Small intestine (tissue), 7 donors: ENCODE results near the gene NAP1L1. TPM values are rescaled to one million over a fixed set of nuclear protein-coding genes. Genes with fewer than 3 reads are reported as not detected.

Experiments
- DNase-seq, 2 donors: peaks; one replicate each; pipeline versions ENCODE4 v3.0.0 to v3.0.0-alpha.2; 2013
- FAIRE-seq: peaks from 2 replicates; lab custom pipeline; 2012; peaks lifted over from hg19 to GRCh38; lab: Jason Lieb, UNC
- H3K27ac ChIP-seq, 3 donors: one replicate each; pipeline ENCODE4 v1.5.1; 2013; ENCODE audit warnings: low read length in 2 of 3, mild to moderate bottlenecking in 2 of 3, control low read depth in 1 of 3, inconsistent platforms in 1 of 3, low read depth in 1 of 3, moderate library complexity in 1 of 3
- H3K27me3 ChIP-seq, 3 donors: one replicate each; pipeline ENCODE4 v1.6.1; 2013; ENCODE audit warnings: low read length in 3 of 3, inconsistent platforms in 1 of 3; ENCODE audit not compliant: control insufficient read depth in 3 of 3, insufficient read depth in 3 of 3
- H3K36me3 ChIP-seq, 3 donors: one replicate each; pipeline ENCODE4 v1.6.1; 2013; ENCODE audit warnings: low read length in 3 of 3, inconsistent platforms in 1 of 3, low read depth in 1 of 3, mild to moderate bottlenecking in 1 of 3, moderate library complexity in 1 of 3; ENCODE audit not compliant: control insufficient read depth in 3 of 3, insufficient read depth in 2 of 3
- H3K4me1 ChIP-seq, 3 donors: one replicate each; pipeline ENCODE4 v1.6.1; 2013; ENCODE audit warnings: low read length in 2 of 3, inconsistent platforms in 1 of 3, low read depth in 1 of 3, mild to moderate bottlenecking in 1 of 3, moderate library complexity in 1 of 3; ENCODE audit not compliant: control insufficient read depth in 3 of 3, insufficient read depth in 2 of 3
- H3K4me3 ChIP-seq, 3 donors: one replicate each; pipeline ENCODE4 v1.5.1; 2013; ENCODE audit warnings: low read length in 3 of 3, control low read depth in 1 of 3, inconsistent platforms in 1 of 3, low read depth in 1 of 3, mild to moderate bottlenecking in 1 of 3, moderate library complexity in 1 of 3
- H3K9me3 ChIP-seq, 2 donors: one replicate each; pipeline ENCODE4 v1.6.1; 2013; ENCODE audit warnings: low read depth in 1 of 2, low read length in 1 of 2; ENCODE audit not compliant: control insufficient read depth in 2 of 2, insufficient read depth in 1 of 2
- WGBS, 3 donors: extraction: QIAGEN DNeasy Blood & Tissue Kit; methylation state at CpG; one replicate each; pipeline ENCODE4 v1.1.7; 2013; 5-methylcytosine and 5-hydroxymethylcytosine counted together
- polyA plus RNA-seq, 4 donors: library from polyadenylated mRNA; stranded (reverse) in 3 of 4; unstranded in 1 of 4; fragments of 200-250 nt in 3 of 4; fragments of 120-200 nt in 1 of 4; gene quantifications; one replicate each; pipeline versions ENCODE4 v1.2.1 to v1.2.3, GENCODE V29; 2013
- donor health status: healthy with polysubstance abuse.
- donor health status: control.
- donor health status: control.
- donor health status: Bipolar disorder and iron deficiency.
- donor health status: healthy.

Gene NAP1L1
- polyA plus RNA-seq, 4 donors, result 13.0 to 292 (median 123) TPM

- FAIRE-seq (no peak), DNase-seq (no peak)
- no peaks in the 10 kb centered on the region for H3K9me3 ChIP-seq
- no peaks in the 10 kb centered on the region for H3K27me3 ChIP-seq
- H3K4me1 ChIP-seq, result no peaks in the 10 kb centered on the region
- peaks cover 0 to 11% (median 1%) of the 10 kb centered on the region in 3 donors for H3K36me3 ChIP-seq
- no peak overlapping the region for H3K4me3 ChIP-seq
- WGBS, 3 donors, result 88 to 100% (median 97%) methylated on average over 1 of the region's 1 CpG
- H3K27ac ChIP-seq, result no peak overlapping the region
Measured at GRCh38 chr12:76064904-76065303, 19.6 kb downstream of the NAP1L1 start.

GRCh38 chr12:76060111-76060510 is 24.4 kb downstream of the NAP1L1 start:
- no peak for DNase-seq
- Histone ChIP-seq H3K27ac (no peak overlapping the region), H3K27me3 (no peaks in the 10 kb centered on the region), H3K36me3 (peaks cover 0 to 23% (median 3%) of the 10 kb centered on the region in 3 donors), H3K4me3 (no peak overlapping the region), H3K9me3 (no peaks in the 10 kb centered on the region), H3K4me1 (no peaks in the 10 kb centered on the region)
- WGBS, 3 donors, result 37 to 52% (median 51%) methylated on average over 2 of the region's 2 CpGs
- no peak for FAIRE-seq

GRCh38 chr12:76057326-76057725 is 27.2 kb downstream of the NAP1L1 start:
- 94 to 96% (median 95%) methylated on average over 7 of the region's 7 CpGs for WGBS, 3 donors
- no peak overlapping the region for H3K4me3 ChIP-seq
- no peak for FAIRE-seq
- H3K4me1 ChIP-seq, result no peaks in the 10 kb centered on the region
- no peaks in the 10 kb centered on the region for H3K27me3 ChIP-seq
- peaks cover 0 to 20% (median 3%) of the 10 kb centered on the region in 3 donors for H3K36me3 ChIP-seq
- H3K9me3 ChIP-seq, result no peaks in the 10 kb centered on the region
- no peak for DNase-seq
- no peak overlapping the region for H3K27ac ChIP-seq

GRCh38 chr12:76055393-76055792 is 29.1 kb downstream of the NAP1L1 start:
- Histone ChIP-seq H3K4me1 (no peaks in the 10 kb centered on the region), H3K9me3 (no peaks in the 10 kb centered on the region), H3K27me3 (no peaks in the 10 kb centered on the region), H3K36me3 (peaks cover 0 to 24% (median 2%) of the 10 kb centered on the region in 3 donors), H3K4me3 (no peak overlapping the region), H3K27ac (no peak overlapping the region)
- WGBS, 3 donors, result 81 to 95% (median 93%) methylated on average over 2 of the region's 2 CpGs
- FAIRE-seq, result no peak
- DNase-seq, result no peak

GRCh38 chr12:76049575-76050251 is 34.8 kb downstream of the NAP1L1 start:
- Histone ChIP-seq H3K4me1 (no peaks in the 10 kb centered on the region), H3K27me3 (no peaks in the 10 kb centered on the region), H3K27ac (no peak overlapping the region), H3K36me3 (peaks cover 0 to 12% (median 0%) of the 10 kb centered on the region in 3 donors), H3K4me3 (no peak overlapping the region), H3K9me3 (no peaks in the 10 kb centered on the region)
- WGBS, 3 donors, result 90 to 97% (median 95%) methylated on average over 4 of the region's 4 CpGs
- no peak for DNase-seq
- FAIRE-seq, result no peak

GRCh38 chr12:76047742-76048141 is 36.7 kb downstream of the NAP1L1 start:
- H3K4me3 ChIP-seq, result no peak overlapping the region
- H3K36me3 ChIP-seq, result peaks cover 0 to 12% (median 0%) of the 10 kb centered on the region in 3 donors
- no peak for FAIRE-seq
- 83 to 93% (median 89%) methylated on average over 2 of the region's 2 CpGs for WGBS, 3 donors
- no peak for DNase-seq
- H3K27me3 ChIP-seq, result no peaks in the 10 kb centered on the region
- no peaks in the 10 kb centered on the region for H3K9me3 ChIP-seq
- H3K27ac ChIP-seq, result no peak overlapping the region
- H3K4me1 ChIP-seq, result no peaks in the 10 kb centered on the region

GRCh38 chr12:76047060-76047459 is 37.4 kb downstream of the NAP1L1 start:
- no peaks in the 10 kb centered on the region for H3K9me3 ChIP-seq
- H3K36me3 ChIP-seq, result peaks cover 0 to 12% (median 0%) of the 10 kb centered on the region in 3 donors
- no peaks in the 10 kb centered on the region for H3K4me1 ChIP-seq
- 71 to 88% (median 75%) methylated on average over 2 of the region's 2 CpGs for WGBS, 3 donors
- H3K27me3 ChIP-seq, result no peaks in the 10 kb centered on the region
- H3K4me3 ChIP-seq, result no peak overlapping the region
- FAIRE-seq (no peak), DNase-seq (no peak)
- H3K27ac ChIP-seq, result no peak overlapping the region

GRCh38 chr12:76043377-76043776 is 41.1 kb downstream of the NAP1L1 start:
- Histone ChIP-seq H3K27me3 (no peaks in the 10 kb centered on the region), H3K36me3 (peaks cover 0 to 4% (median 0%) of the 10 kb centered on the region in 3 donors), H3K4me3 (no peak overlapping the region), H3K4me1 (no peaks in the 10 kb centered on the region), H3K27ac (no peak overlapping the region), H3K9me3 (no peaks in the 10 kb centered on the region)
- no peak for DNase-seq
- 83 to 97% (median 95%) methylated on average over 4 of the region's 4 CpGs for WGBS, 3 donors
- no peak for FAIRE-seq

GRCh38 chr12:76042147-76042546 is 42.3 kb downstream of the NAP1L1 start:
- H3K36me3 ChIP-seq, result peaks cover 0 to 4% (median 0%) of the 10 kb centered on the region in 3 donors
- no peaks in the 10 kb centered on the region for H3K4me1 ChIP-seq
- H3K27me3 ChIP-seq, result no peaks in the 10 kb centered on the region
- DNase-seq (no peak), FAIRE-seq (no peak)
- no peaks in the 10 kb centered on the region for H3K9me3 ChIP-seq
- 79 to 84% (median 80%) methylated on average over 2 of the region's 2 CpGs for WGBS, 3 donors
- no peak overlapping the region for H3K4me3 ChIP-seq
- H3K27ac ChIP-seq, result no peak overlapping the region
